ENCODE data around the gene SYT11.

GRCh38 chr1:155834296-155834926 is 25.0 kb upstream of the SYT11 start:
- TF ChIP-seq CTCF (IDR thresholded peaks at IDR 0.05; ENCODE audit: insufficient read depth, low read depth, low read length) (no peak), EZH2 (IDR thresholded peaks at IDR 0.05; ENCODE audit: insufficient read depth, low read length) (no peak)

Data from astrocyte (in vitro differentiated cells and primary cell).